ENCODE results near the gene FOXO3.

The FOXO3 gene

GRCh38 chr6:108690326-108691049 is 129.8 kb downstream of the FOXO3 start:
- no peak for DNase-seq

GRCh38 chr6:108693430-108694154 is 132.9 kb downstream of the FOXO3 start:
- DNase-seq, result no peak

- DNase-seq, result no peak
Observed at GRCh38 chr6:108694816-108695215, 134.1 kb downstream of the FOXO3 start.

- DNase-seq, result no peak
Observed at GRCh38 chr6:108697561-108698161, 136.9 kb downstream of the FOXO3 start.

GRCh38 chr6:108698593-108699289 is 138.0 kb downstream of the FOXO3 start:
- no peak for DNase-seq

- DNase-seq, result no peak
Observed at GRCh38 chr6:108699290-108700041, 138.7 kb downstream of the FOXO3 start.

GRCh38 chr6:108702106-108702851 is 141.6 kb downstream of the FOXO3 start:
- DNase-seq, result no peak

GRCh38 chr6:108706649-108707048 is 145.9 kb downstream of the FOXO3 start:
- DNase-seq, result no peak

GRCh38 chr6:108707328-108707976 is 146.7 kb downstream of the FOXO3 start:
- no peak for DNase-seq

GRCh38 chr6:108710030-108710429 is 149.3 kb downstream of the FOXO3 start:
- no peak for DNase-seq

- no peak for DNase-seq
Observed at GRCh38 chr6:108710551-108710950, 149.8 kb downstream of the FOXO3 start.

- DNase-seq, result no peak
Observed at GRCh38 chr6:108711071-108711470, 150.4 kb downstream of the FOXO3 start.

GRCh38 chr6:108711826-108712225 is 151.1 kb downstream of the FOXO3 start:
- DNase-seq, result no peak

GRCh38 chr6:108712946-108713345 is 152.2 kb downstream of the FOXO3 start:
- DNase-seq, result no peak

- DNase-seq, result no peak
Observed at GRCh38 chr6:108714101-108714765, 153.5 kb downstream of the FOXO3 start.

- no peak for DNase-seq
Observed at GRCh38 chr6:108714766-108715414, 154.2 kb downstream of the FOXO3 start.

GRCh38 chr6:108715832-108716231 is 155.1 kb downstream of the FOXO3 start:
- no peak for DNase-seq

GRCh38 chr6:108716801-108717791 is 156.4 kb downstream of the FOXO3 start:
- DNase-seq, result no peak

GRCh38 chr6:108719477-108719876 is 158.8 kb downstream of the FOXO3 start:
- no peak for DNase-seq

Data from stimulated activated CD4-positive, alpha-beta T cell treated with anti-CD3 and anti-CD28 coated beads, Interleukin-2, amount 100 ng/mL, for 48 hours (primary cell).